Activated CD4-positive, alpha-beta T cell treated with anti-CD3 and anti-CD28 coated beads, Interleukin-2, amount 50 U/mL, for 4 hours (primary cell): Measurements from ENCODE around the gene CLDN6.

Experiments used
- DNase-seq, 2 experiments: peaks; one replicate each; pipeline ENCODE4 v3.0.0-alpha.2; 2020

Gene CLDN6

GRCh38 chr16:3051009-3051408 lies 33.0 kb upstream of the CLDN6 start:
- DNase-seq: no peak

GRCh38 chr16:3050487-3050886 lies 32.5 kb upstream of the CLDN6 start:
- no peak for DNase-seq

- DNase-seq: no peak
These were observed 32.0 kb upstream of the CLDN6 start for GRCh38 chr16:3049921-3050481.

GRCh38 chr16:3047387-3047720 lies 29.4 kb upstream of the CLDN6 start:
- no peak for DNase-seq

- no peak for DNase-seq
These were observed 28.8 kb upstream of the CLDN6 start for GRCh38 chr16:3046641-3047386.

- no peak for DNase-seq
These were observed 28.0 kb upstream of the CLDN6 start, which contains the start of gene MMP25 for GRCh38 chr16:3045758-3046640. Gene MMP25, plus strand, starts transcription at chr16:3046561. Its CDS starts 357 bp downstream, at chr16:3046918.

- no peak for DNase-seq
These were observed 26.7 kb upstream of the CLDN6 start for GRCh38 chr16:3044708-3045107.

GRCh38 chr16:3042376-3042775 lies 24.4 kb upstream of the CLDN6 start:
- DNase-seq: no peak

GRCh38 chr16:3038896-3039295 lies 20.9 kb upstream of the CLDN6 start:
- no peak for DNase-seq

- DNase-seq: no peak
These were observed 20.3 kb upstream of the CLDN6 start for GRCh38 chr16:3038256-3038655.

GRCh38 chr16:3036726-3037315 lies 18.8 kb upstream of the CLDN6 start, which contains the start of gene BICDL2:
Gene BICDL2, minus strand, starts transcription at chr16:3036944. Its CDS starts 1,448 bp downstream, at chr16:3035496.
- no peak for DNase-seq

GRCh38 chr16:3035972-3036725 lies 18.2 kb upstream of the CLDN6 start:
- no peak for DNase-seq

- no peak for DNase-seq
These were observed 17.4 kb upstream of the CLDN6 start for GRCh38 chr16:3035289-3035971.

- DNase-seq: no peak
These were observed 14.6 kb upstream of the CLDN6 start for GRCh38 chr16:3032624-3033023.

- DNase-seq: no peak
These were observed 12.5 kb upstream of the CLDN6 start for GRCh38 chr16:3030222-3031212.

- peak; percentile 31 to 43 for DNase-seq
These were observed 11.7 kb upstream of the CLDN6 start for GRCh38 chr16:3029491-3030221.

GRCh38 chr16:3028716-3029319 lies 10.8 kb upstream of the CLDN6 start:
- DNase-seq: no peak

- peak; percentile 82 to 84 for DNase-seq
These were observed 10.2 kb upstream of the CLDN6 start for GRCh38 chr16:3027983-3028715.

- DNase-seq: no peak
These were observed 9.5 kb upstream of the CLDN6 start for GRCh38 chr16:3027489-3027795.
